CD4-positive, alpha-beta T cell treated with Interleukin-4 for 1 hour (primary cell): ENCODE results near the gene VCY1B.
"Not testable (repeated sequence)": the region's sequence is repeated elsewhere in the genome, so short reads cannot be mapped to it uniquely, and the experiment has no call there.

Source experiments
- DNase-seq, 2 donors: peaks; one replicate each; pipeline ENCODE4 v3.0.0-alpha.2; 2020 to 2022

VCY1B gene

GRCh38 chrY:14055927-14056326 lies at the start of gene VCY1B:
Gene VCY1B, plus strand, starts transcription at chrY:14056227. Its CDS starts 63 bp downstream, at chrY:14056290.
- DNase-seq = not testable (repeated sequence)

- DNase-seq = not testable (repeated sequence)
Measured at GRCh38 chrY:14011916-14012315, 44.1 kb upstream of the VCY1B start.

GRCh38 chrY:14030395-14030794 lies 25.6 kb upstream of the VCY1B start:
- not testable (repeated sequence) for DNase-seq

GRCh38 chrY:14085877-14086276 lies 29.9 kb downstream of the VCY1B start:
- DNase-seq = no peak
